Measurements from ENCODE around the gene VPS8. TPM values are rescaled to one million over a fixed set of nuclear protein-coding genes. Genes with fewer than 3 reads are reported as not detected.

VPS8 gene
- total and polyA plus RNA-seq, 2 of the 13 experiments (the other 11 are each of a cell fraction or from before 2014, with no cell fraction given): 14.2 to 35.1 TPM

- TF ChIP-seq ZNF850 (CRISPR knock-in tag; conservative IDR thresholded peaks at IDR 0.05): no peak
- TF ChIP-seq, protein P1, sequence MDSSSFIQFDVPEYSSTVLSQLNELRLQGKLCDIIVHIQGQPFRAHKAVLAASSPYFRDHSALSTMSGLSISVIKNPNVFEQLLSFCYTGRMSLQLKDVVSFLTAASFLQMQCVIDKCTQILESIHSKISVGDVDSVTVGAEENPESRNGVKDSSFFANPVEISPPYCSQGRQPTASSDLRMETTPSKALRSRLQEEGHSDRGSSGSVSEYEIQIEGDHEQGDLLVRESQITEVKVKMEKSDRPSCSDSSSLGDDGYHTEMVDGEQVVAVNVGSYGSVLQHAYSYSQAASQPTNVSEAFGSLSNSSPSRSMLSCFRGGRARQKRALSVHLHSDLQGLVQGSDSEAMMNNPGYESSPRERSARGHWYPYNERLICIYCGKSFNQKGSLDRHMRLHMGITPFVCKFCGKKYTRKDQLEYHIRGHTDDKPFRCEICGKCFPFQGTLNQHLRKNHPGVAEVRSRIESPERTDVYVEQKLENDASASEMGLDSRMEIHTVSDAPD (CRISPR knock-in tag; IDR thresholded peaks at IDR 0.05): no peak
- TF ChIP-seq CBX5 (CRISPR knock-in tag; IDR thresholded peaks at IDR 0.05; ENCODE audit: borderline replicate concordance): peak; percentile 60; the same call in 1 of the 2 replicates
- TF ChIP-seq THAP8 (CRISPR knock-in tag; IDR thresholded peaks at IDR 0.05; ENCODE audit: borderline replicate concordance): no peak
- TF ChIP-seq, protein P2, sequence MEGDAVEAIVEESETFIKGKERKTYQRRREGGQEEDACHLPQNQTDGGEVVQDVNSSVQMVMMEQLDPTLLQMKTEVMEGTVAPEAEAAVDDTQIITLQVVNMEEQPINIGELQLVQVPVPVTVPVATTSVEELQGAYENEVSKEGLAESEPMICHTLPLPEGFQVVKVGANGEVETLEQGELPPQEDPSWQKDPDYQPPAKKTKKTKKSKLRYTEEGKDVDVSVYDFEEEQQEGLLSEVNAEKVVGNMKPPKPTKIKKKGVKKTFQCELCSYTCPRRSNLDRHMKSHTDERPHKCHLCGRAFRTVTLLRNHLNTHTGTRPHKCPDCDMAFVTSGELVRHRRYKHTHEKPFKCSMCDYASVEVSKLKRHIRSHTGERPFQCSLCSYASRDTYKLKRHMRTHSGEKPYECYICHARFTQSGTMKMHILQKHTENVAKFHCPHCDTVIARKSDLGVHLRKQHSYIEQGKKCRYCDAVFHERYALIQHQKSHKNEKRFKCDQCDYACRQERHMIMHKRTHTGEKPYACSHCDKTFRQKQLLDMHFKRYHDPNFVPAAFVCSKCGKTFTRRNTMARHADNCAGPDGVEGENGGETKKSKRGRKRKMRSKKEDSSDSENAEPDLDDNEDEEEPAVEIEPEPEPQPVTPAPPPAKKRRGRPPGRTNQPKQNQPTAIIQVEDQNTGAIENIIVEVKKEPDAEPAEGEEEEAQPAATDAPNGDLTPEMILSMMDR (CRISPR knock-in tag; IDR thresholded peaks at IDR 0.05): peak; percentile 74
- no peak for TF ChIP-seq ZNF143 (CRISPR knock-in tag; IDR thresholded peaks at IDR 0.05)
- TF ChIP-seq, protein P3, sequence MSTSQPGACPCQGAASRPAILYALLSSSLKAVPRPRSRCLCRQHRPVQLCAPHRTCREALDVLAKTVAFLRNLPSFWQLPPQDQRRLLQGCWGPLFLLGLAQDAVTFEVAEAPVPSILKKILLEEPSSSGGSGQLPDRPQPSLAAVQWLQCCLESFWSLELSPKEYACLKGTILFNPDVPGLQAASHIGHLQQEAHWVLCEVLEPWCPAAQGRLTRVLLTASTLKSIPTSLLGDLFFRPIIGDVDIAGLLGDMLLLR (CRISPR knock-in tag; IDR thresholded peaks at IDR 0.05): no peak
- TF ChIP-seq, protein P4, sequence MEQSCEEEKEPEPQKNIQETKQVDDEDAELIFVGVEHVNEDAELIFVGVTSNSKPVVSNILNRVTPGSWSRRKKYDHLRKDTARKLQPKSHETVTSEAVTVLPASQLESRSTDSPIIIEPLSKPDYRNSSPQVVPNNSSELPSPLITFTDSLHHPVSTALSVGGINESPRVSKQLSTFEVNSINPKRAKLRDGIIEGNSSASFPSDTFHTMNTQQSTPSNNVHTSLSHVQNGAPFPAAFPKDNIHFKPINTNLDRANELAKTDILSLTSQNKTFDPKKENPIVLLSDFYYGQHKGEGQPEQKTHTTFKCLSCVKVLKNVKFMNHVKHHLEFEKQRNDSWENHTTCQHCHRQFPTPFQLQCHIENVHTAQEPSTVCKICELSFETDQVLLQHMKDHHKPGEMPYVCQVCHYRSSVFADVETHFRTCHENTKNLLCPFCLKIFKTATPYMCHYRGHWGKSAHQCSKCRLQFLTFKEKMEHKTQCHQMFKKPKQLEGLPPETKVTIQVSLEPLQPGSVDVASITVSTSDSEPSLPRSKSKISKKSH (CRISPR knock-in tag; IDR thresholded peaks at IDR 0.05; ENCODE audit: borderline replicate concordance): no peak
- TF ChIP-seq HNF1B (CRISPR knock-in tag; IDR thresholded peaks at IDR 0.05): no peak; the same call in 1 of the 2 replicates
- TF ChIP-seq, protein P5, sequence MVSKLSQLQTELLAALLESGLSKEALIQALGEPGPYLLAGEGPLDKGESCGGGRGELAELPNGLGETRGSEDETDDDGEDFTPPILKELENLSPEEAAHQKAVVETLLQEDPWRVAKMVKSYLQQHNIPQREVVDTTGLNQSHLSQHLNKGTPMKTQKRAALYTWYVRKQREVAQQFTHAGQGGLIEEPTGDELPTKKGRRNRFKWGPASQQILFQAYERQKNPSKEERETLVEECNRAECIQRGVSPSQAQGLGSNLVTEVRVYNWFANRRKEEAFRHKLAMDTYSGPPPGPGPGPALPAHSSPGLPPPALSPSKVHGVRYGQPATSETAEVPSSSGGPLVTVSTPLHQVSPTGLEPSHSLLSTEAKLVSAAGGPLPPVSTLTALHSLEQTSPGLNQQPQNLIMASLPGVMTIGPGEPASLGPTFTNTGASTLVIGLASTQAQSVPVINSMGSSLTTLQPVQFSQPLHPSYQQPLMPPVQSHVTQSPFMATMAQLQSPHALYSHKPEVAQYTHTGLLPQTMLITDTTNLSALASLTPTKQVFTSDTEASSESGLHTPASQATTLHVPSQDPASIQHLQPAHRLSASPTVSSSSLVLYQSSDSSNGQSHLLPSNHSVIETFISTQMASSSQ (IDR thresholded peaks at IDR 0.05; ENCODE audit: low read depth): no peak
- TF ChIP-seq, protein P5 (CRISPR knock-in tag; IDR thresholded peaks at IDR 0.05; ENCODE audit: borderline replicate concordance): no peak
- TF ChIP-seq, protein P6, sequence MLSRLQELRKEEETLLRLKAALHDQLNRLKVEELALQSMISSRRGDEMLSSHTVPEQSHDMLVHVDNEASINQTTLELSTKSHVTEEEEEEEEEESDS (CRISPR knock-in tag; IDR thresholded peaks at IDR 0.05; ENCODE audit: borderline replicate concordance): no peak
- no peak for TF ChIP-seq SIX4 (CRISPR knock-in tag; IDR thresholded peaks at IDR 0.05)
- TF ChIP-seq ARNT2 (CRISPR knock-in tag; IDR thresholded peaks at IDR 0.05; ENCODE audit: low read depth): no peak
- TF ChIP-seq ZKSCAN1 (IDR thresholded peaks at IDR 0.05; ENCODE audit: low read length): no peak
- TF ChIP-seq ZNF20 (CRISPR knock-in tag; IDR thresholded peaks at IDR 0.05): no peak
Observed at GRCh38 chr3:184811999-184812661, at the start of gene VPS8 (continued).

Measured in HepG2 (cell line).